Ascending aorta (tissue), 2 donors: ENCODE results near the gene TSGA10. TPM values are rescaled to one million over a fixed set of nuclear protein-coding genes. Genes with fewer than 3 reads are reported as not detected.

ENCODE experiments used
- DNase-seq, 2 donors: peaks; one replicate each; pipeline ENCODE4 v3.0.0-alpha.2; 2019; ENCODE audit warnings: low spot score in 2 of 2
- H3K27ac ChIP-seq, 2 donors: fragments of 200-600 bp; sonication (generic); one replicate each; pipeline ENCODE4 v1.5.1; 2016 to 2017; ENCODE audit warnings: mild to moderate bottlenecking in 1 of 2
- H3K27me3 ChIP-seq: fragments of 200-600 bp; sonication (generic); one replicate; pipeline ENCODE4 v1.5.1; 2017
- H3K36me3 ChIP-seq, 2 donors: fragments of 200-600 bp; sonication (generic); one replicate each; pipeline ENCODE4 v1.5.1; 2016
- H3K4me1 ChIP-seq, 2 donors: fragments of 200-600 bp; sonication (generic); one replicate each; pipeline ENCODE4 v1.5.1; 2016 to 2017; ENCODE audit warnings: mild to moderate bottlenecking in 1 of 2
- H3K4me3 ChIP-seq, 2 donors: fragments of 200-600 bp; sonication (generic); one replicate each; pipeline ENCODE4 v1.5.1; 2016 to 2017; ENCODE audit warnings: mild to moderate bottlenecking in 1 of 2
- H3K9me3 ChIP-seq, 2 donors: fragments of 200-600 bp; sonication (generic); one replicate each; pipeline ENCODE4 v1.5.1; 2016
- intact Hi-C: fragments of 100-400 bp; cut with DNase I; formaldehyde crosslinking; loops from one replicate; pipeline ENCODE4 v1.15.1; 2023
- total RNA-seq: library from RNA; depleted of rRNA; stranded (reverse); fragments of >200 nt; gene quantifications from one replicate; pipeline ENCODE4 v1.1.0, GENCODE V29; 2016
- TF ChIP-seq, protein P1 (sequence below), 3 experiments: fragments of 200-600 bp in 2 of 3; fragments of 450-650 bp in 1 of 3; sonication (generic) in 2 of 3; IDR thresholded peaks; one replicate each; pipeline ENCODE4 v1.5.1; 2016 to 2019; ENCODE audit warnings: antibody characterized with exemption in 3 of 3, mild to moderate bottlenecking in 1 of 3, moderate library complexity in 1 of 3

TSGA10 gene
- total RNA-seq, 1 donor from 2014 or later: not detected

DNA sequence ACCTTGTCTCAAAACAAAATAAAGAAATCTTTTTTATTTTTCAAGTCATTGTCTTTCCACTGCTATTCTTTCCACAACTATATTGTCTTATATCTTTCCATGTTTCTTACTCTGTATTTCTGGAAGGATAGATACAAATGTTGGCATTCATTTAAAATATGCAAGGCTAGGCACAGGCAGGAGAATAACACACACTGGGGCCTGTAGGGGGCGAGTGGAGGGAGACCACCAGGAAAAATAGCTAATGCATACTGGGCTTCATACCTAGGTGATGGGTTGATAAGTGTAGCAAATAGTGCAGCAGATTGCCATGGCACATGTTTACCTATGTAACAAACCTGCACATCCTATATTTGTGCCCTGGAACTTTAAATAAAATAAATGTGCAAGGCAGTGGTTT, 35.8 kb upstream of the TSGA10 start:
- H3K4me3 ChIP-seq: no peak overlapping the region
- intact Hi-C loops: no loop called here

DNA sequence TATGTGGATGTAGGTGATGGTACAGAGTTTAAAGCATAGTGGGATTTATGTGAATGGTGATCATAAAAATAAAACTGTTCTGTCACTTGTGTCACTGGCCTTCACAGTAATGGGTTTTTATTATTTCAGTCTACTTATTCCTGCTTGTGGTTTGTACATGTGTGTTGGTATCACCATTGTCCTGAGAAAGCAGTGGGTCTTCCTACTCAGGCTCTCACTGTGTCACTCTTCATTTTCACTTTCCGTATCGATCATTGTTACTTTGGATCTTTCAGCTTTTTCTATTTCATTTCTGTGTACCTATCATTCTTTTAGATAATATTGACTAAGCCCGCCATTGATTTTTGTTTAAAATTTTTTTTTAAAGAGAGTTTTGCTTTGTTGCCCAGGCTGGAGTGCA, 33.6 kb upstream of the TSGA10 start:
- peaks cover 0 to 34% of the 10 kb centered on the region in 2 donors for H3K36me3 ChIP-seq
- no peak for DNase-seq
- intact Hi-C loops: no loop called here
- H3K9me3 ChIP-seq: no peaks in the 10 kb centered on the region
- TF ChIP-seq, protein P1, sequence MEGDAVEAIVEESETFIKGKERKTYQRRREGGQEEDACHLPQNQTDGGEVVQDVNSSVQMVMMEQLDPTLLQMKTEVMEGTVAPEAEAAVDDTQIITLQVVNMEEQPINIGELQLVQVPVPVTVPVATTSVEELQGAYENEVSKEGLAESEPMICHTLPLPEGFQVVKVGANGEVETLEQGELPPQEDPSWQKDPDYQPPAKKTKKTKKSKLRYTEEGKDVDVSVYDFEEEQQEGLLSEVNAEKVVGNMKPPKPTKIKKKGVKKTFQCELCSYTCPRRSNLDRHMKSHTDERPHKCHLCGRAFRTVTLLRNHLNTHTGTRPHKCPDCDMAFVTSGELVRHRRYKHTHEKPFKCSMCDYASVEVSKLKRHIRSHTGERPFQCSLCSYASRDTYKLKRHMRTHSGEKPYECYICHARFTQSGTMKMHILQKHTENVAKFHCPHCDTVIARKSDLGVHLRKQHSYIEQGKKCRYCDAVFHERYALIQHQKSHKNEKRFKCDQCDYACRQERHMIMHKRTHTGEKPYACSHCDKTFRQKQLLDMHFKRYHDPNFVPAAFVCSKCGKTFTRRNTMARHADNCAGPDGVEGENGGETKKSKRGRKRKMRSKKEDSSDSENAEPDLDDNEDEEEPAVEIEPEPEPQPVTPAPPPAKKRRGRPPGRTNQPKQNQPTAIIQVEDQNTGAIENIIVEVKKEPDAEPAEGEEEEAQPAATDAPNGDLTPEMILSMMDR (IDR thresholded peaks at IDR 0.05): no peak
- no peaks in the 10 kb centered on the region for H3K27me3 ChIP-seq
- no peak overlapping the region for H3K4me3 ChIP-seq
- H3K4me1 ChIP-seq: no peaks in the 10 kb centered on the region
- no peak overlapping the region for H3K27ac ChIP-seq

More for the DNA sequence above, 35.8 kb upstream of the TSGA10 start:
- TF ChIP-seq, protein P1 (IDR thresholded peaks at IDR 0.05): no peak
- Histone ChIP-seq H3K27me3 (no peaks in the 10 kb centered on the region), H3K9me3 (no peaks in the 10 kb centered on the region), H3K36me3 (peaks cover 9 to 44% of the 10 kb centered on the region in 2 donors), H3K27ac (no peak overlapping the region), H3K4me1 (no peaks in the 10 kb centered on the region)
- no peak for DNase-seq

DNA sequence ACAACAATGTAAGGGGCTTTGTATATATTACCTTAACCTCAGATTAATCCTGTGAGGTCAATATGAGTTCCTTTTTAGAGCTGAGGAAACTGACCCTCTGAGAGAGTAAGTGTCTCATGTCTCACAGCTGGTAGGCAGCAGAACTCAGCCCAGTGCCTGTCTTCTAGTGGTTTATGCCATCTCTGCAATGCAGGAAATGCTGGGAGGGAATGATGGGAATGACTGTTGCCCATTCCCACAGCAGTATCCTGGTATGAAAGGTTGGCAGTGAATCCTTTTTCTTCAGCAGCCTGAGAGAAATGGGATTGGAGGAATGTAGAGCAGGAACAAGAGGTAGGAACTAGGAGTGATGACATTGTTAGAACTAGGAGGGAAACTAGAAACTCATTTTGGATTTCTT, 32.3 kb upstream of the TSGA10 start:
- Histone ChIP-seq H3K27ac (no peak overlapping the region), H3K4me1 (peaks cover 0 to 9% of the 10 kb centered on the region in 2 donors), H3K36me3 (peaks cover 0 to 27% of the 10 kb centered on the region in 2 donors), H3K9me3 (no peaks in the 10 kb centered on the region), H3K27me3 (no peaks in the 10 kb centered on the region), H3K4me3 (no peak overlapping the region)
- TF ChIP-seq, protein P1 (IDR thresholded peaks at IDR 0.05): no peak
- DNase-seq: no peak
- intact Hi-C loops: no loop called here

DNA sequence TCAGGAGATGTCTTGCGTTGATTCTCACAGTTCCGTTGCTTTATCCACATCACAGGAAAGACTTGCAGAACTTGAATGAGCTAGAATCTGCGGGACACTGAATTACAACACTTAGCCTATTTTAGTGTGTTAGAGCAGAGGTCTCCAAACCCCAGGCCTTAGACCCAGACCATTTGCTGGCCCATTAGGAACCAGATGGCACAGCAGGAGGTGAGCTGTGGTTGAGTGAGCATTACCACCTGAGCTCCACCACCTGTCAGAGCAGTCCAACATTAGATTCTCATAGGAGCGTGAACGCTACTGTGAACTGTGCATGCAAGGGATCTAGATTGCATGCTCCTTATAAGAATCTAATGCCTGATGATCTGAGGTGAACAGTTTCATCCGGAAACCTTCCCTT, 30.1 kb upstream of the TSGA10 start:
- Histone ChIP-seq H3K9me3 (no peaks in the 10 kb centered on the region), H3K27ac (no peak overlapping the region), H3K27me3 (no peaks in the 10 kb centered on the region), H3K4me3 (no peak overlapping the region), H3K36me3 (peaks cover 0 to 17% of the 10 kb centered on the region in 2 donors), H3K4me1 (peaks cover 0 to 15% of the 10 kb centered on the region in 2 donors)
- no peak for DNase-seq
- intact Hi-C loops: no loop called here
- TF ChIP-seq, protein P1 (IDR thresholded peaks at IDR 0.05): no peak

DNA sequence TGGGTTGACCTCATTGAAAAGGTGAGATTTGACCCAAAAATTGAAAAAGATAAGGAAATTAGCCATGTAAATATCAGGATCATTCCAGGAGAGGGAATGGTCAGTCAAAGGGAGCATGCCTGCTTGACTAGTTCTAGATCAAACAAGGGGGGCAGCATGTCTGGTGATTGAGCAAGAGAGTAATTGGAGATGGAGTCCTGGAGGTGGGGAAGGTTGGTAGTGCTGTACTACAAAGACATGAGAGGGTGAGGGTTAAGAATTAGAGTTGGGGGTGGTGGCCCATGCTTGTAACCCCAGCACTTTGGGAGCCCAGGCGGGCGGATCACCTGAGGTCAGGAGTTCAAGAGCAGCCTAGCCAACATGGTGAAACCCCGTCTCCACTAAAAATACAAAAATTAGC, 28.3 kb upstream of the TSGA10 start:
- TF ChIP-seq, protein P1 (IDR thresholded peaks at IDR 0.05): no peak
- H3K27ac ChIP-seq: no peak overlapping the region
- H3K4me3 ChIP-seq: no peak overlapping the region
- H3K4me1 ChIP-seq: peaks cover 0 to 20% of the 10 kb centered on the region in 2 donors
- no peaks in the 10 kb centered on the region for H3K27me3 ChIP-seq
- intact Hi-C loops: no loop called here
- DNase-seq: no peak
- H3K36me3 ChIP-seq: peaks cover 0 to 5% of the 10 kb centered on the region in 2 donors
- no peaks in the 10 kb centered on the region for H3K9me3 ChIP-seq

DNA sequence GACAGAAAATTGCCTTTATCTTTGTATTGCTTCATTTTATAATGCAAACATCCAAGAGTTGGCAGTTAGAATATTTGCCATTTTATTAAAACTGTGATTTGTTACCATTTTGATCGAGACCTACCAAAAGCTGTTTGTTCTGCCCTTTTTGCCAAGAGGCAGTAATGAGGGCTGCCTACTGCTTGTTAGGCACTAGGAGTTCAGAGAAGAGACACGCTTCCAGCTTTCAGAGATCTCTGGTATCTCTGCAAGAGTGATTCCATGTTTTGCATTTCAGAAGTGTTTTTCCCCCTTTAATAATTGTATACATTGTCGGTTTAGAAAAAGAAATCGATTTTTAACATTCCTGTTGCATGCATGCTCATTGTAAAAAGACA, 26.9 kb upstream of the TSGA10 start:
- no peaks in the 10 kb centered on the region for H3K36me3 ChIP-seq
- peak overlapping the region; percentile 65 to 89 for H3K4me3 ChIP-seq
- peak overlapping the region in 1 of 2 donors; percentile 66 for H3K27ac ChIP-seq
- no peaks in the 10 kb centered on the region for H3K27me3 ChIP-seq
- DNase-seq: no peak
- H3K9me3 ChIP-seq: no peaks in the 10 kb centered on the region
- intact Hi-C loops: loop anchor here (1.0 to 2.0 kb wide), 4 partner anchors 27 to 309 kb away; partner anchors contain the start of genes C2orf15, LIPT1, REV1 and TSGA10
- TF ChIP-seq, protein P1 (IDR thresholded peaks at IDR 0.05): no peak
- H3K4me1 ChIP-seq: peaks cover 0 to 20% of the 10 kb centered on the region in 2 donors
